D341Med (cell line): Measurements from ENCODE around the gene KIRREL2.

Source experiments
- DNase-seq: peaks from one replicate; pipeline ENCODE4 v3.0.0; 2012; ENCODE audit warnings: low spot score

Gene KIRREL2

DNA sequence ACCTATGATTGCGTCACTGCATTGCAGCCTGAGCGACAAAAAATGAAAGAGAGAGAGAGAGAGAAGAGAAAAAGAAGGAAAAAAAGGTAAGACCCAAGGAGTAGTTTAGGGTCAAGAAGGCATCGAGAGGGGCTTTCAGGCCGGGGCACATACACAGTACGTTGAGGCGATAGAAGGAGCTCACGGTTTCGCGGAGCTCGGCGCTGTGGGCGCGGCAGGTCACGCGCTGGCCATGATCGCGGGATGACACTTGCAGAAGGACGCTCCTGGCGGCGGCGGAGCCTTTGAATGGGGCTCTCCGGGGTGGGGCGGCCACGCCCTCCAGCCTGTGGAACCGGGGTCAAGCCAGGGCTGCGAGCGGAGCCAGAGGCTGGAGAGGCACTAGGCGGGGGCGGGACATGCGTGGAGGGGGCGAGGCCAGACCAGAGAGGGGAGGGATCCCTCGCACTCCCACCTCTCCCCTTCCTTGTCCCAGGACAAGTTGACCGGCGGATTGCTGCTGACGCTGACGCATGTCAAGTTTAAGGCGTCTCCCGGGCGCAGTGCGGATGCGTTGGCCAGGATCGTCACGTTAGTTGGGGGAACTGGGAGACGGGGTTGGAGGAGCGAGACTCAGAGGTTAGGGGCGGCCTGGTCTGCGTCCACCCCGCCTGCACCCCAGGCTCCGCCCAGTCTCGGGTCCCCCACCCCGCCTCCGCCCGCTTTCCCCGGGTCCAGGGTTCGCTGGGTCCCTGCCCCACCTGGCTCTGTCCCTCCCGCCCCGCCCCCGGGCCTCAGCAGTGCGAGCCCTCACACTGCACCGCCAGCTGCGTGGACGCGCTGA, 11.3 kb upstream of the KIRREL2 start:
- DNase-seq, result peak; percentile 56

DNA sequence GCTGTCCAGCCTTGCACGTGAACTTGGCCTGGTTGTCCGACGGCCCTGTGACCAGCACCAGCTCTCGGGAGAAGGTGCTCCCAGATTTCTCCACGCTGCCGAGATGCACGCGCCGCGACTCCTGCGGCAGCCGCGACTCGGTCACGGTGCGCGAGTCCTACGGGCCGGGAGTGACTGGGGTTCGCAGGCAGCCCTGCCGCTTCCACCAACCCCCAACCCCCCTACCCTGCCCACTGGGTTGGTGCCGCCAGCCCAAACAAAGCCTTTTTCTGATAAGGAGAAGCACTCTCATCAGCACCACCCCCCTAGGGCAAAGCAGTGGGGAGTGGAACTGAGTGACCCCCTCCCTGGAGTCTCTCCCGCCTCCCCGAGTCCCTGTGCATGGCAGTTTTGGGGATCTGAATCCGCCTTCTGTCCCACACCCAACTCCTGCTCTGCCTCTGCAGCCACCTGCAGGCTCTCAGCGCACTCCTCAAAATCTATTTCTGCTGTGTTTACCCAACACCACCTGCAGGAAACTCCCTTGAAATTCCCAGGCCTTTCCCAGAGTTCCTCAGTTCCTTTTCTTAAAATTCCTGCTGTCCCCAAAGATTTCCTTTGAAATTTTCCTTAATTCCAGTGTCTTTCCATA, 10.6 kb upstream of the KIRREL2 start:
- peak; percentile 52 for DNase-seq

GRCh38 chr19:35847911-35848310, 8.8 kb upstream of the KIRREL2 start:
- DNase-seq, result no peak

GRCh38 chr19:35848486-35848885, 8.2 kb upstream of the KIRREL2 start:
- no peak for DNase-seq

DNA sequence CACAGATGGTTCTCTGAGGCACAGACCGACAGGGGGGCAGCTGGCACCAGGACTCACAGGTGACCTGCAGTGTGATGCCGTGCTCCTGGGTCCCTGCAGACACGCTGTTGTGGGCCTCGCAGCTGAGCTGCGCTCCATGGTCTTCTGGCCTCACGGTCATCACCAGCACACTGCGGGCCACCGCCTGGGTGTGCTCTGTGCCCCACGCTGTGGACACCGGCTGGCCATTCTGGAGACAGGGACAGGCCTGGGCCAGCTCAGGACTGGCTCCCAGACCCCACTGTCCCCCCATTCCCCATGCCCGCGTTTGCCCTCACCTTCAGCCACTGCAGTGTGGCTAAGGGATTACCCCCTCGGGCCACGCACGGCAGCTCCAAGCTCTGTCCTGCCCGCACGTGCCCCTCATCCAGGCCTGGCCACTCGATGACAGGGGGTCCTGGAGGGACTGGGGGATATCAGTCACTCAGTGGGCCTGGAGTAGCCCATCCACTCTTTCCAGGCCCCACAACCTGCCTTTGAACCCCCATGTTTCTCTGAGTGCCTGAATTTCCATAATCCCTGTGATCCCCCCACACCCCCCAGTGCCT, 7.7 kb upstream of the KIRREL2 start:
- DNase-seq, result no peak

GRCh38 chr19:35851213-35852028, 5.3 kb upstream of the KIRREL2 start:
- peak; percentile 64 for DNase-seq

- no peak for DNase-seq
Observed at GRCh38 chr19:35852029-35852780, 4.5 kb upstream of the KIRREL2 start, which contains the start of gene NPHS1. NPHS1 (minus strand) TSS chr19:35852504; CDS start chr19:35851837, 667 bp downstream.

DNA sequence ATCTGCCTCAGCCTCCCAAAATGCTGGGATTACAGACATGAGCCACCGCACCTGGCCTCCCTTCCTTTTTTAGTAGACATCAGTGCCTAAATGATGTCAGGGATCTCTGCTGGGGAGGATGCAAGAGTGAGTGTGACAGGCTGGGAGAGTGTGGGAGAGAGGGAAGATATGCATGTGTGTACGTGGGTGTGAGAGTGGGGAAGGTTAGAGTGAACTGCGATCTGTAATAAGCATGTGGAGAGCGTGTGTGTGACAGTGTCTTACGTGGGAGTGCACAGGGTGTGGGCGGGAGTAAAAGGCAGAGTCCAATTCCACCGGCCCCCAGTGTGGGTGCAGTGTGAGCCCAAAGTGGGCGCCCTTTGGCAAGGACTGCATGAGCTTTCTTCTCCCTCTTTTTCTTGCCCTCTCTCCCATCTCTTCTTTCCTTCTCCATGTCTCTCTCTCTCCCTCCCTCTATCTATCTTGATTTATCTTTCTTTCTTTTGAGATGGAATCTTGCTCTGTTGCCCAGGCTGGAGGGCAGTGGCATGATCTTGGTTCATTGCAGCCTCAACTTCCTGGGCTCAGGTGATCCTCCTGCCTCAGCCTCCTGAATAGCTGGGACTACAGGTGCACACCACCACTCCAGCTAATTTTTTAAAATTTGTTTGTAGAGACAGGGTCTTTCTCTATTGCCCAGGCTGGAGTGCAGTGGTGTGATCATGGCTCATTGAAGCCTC, 3.5 kb upstream of the KIRREL2 start:
- DNase-seq, result no peak

GRCh38 chr19:35858311-35858710, 1.6 kb downstream of the KIRREL2 start:
- DNase-seq, result no peak

GRCh38 chr19:35859414-35859813, 2.7 kb downstream of the KIRREL2 start:
- DNase-seq, result no peak

DNA sequence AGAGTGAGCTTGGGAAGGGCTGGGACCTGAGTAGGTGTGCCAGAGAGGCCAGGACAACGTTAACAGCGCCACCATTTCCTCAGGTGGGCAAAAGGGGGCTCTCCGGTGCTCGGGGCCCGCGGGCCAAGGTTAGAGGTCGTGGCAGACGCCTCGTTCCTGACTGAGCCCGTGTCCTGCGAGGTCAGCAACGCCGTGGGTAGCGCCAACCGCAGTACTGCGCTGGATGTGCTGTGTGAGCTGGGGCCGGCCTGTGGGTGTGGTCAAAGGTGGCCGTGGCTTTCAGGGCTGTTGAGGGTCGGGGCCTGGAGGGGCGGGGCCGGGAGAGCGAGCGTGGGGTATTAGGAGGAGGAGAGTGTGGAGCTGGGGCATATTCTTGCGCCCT, 3.7 kb downstream of the KIRREL2 start:
- DNase-seq, result no peak

DNA sequence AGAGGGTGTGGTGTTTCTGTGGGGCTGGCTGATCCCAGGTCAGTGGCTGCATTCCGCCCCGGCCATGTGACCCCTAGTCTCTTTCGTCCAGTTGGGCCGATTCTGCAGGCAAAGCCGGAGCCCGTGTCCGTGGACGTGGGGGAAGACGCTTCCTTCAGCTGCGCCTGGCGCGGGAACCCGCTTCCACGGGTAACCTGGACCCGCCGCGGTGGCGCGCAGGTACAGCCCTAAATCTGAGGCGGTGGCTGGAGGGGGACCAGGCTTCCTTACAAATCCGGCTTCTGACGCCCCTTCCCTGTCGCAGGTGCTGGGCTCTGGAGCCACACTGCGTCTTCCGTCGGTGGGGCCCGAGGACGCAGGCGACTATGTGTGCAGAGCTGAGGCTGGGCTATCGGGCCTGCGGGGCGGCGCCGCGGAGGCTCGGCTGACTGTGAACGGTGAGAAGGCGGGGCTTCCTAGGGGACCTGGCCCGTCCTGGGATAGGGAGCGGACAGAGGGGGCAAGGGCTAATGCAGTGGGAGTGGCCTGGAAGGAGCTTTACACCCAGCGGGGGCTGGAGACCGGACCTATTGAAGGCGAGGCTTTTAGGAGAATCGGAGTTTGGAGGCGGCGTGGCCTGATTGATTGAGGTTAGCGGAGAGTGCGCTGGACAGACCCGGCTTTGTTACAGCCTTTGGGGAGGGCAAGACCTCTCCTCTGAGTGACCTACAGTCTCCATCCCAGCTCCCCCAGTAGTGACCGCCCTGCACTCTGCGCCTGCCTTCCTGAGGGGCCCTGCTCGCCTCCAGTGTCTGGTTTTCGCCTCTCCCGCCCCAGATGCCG, 4.3 kb downstream of the KIRREL2 start:
- DNase-seq, result no peak

- no peak for DNase-seq
Observed at GRCh38 chr19:35861640-35862160, 5.0 kb downstream of the KIRREL2 start.

DNA sequence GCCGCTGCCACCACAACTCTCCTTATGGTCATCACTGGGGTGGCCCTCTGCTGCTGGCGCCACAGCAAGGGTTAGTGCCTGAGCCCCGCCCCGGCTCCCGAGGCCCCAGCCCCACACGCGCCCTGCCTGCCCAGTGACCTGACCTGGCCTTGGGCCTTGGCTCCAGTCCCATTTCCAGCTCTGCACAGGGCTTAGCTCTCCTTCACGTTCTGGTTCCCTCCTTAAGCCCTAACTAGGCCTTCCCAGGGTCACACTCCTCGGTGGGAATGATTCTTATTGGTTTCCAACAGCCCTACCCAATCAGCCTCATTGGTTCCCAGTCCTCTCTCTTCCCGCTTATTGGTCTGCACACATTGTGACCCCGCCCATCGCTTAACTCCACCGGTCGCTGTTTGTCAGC, 5.8 kb downstream of the KIRREL2 start:
- DNase-seq, result no peak

GRCh38 chr19:35863018-35863417, 6.3 kb downstream of the KIRREL2 start:
- no peak for DNase-seq

GRCh38 chr19:35868172-35868822, 11.6 kb downstream of the KIRREL2 start, which contains the start of gene APLP1:
APLP1 (plus strand) TSS chr19:35868574; CDS start chr19:35868637, 63 bp downstream.
- DNase-seq, result peak; percentile 91

- DNase-seq, result no peak
Observed at GRCh38 chr19:35868823-35869326, 12.2 kb downstream of the KIRREL2 start.

GRCh38 chr19:35869327-35870123, 12.8 kb downstream of the KIRREL2 start:
- peak; percentile 90 for DNase-seq
